Measurements from ENCODE around the gene NCOA7.

DNA sequence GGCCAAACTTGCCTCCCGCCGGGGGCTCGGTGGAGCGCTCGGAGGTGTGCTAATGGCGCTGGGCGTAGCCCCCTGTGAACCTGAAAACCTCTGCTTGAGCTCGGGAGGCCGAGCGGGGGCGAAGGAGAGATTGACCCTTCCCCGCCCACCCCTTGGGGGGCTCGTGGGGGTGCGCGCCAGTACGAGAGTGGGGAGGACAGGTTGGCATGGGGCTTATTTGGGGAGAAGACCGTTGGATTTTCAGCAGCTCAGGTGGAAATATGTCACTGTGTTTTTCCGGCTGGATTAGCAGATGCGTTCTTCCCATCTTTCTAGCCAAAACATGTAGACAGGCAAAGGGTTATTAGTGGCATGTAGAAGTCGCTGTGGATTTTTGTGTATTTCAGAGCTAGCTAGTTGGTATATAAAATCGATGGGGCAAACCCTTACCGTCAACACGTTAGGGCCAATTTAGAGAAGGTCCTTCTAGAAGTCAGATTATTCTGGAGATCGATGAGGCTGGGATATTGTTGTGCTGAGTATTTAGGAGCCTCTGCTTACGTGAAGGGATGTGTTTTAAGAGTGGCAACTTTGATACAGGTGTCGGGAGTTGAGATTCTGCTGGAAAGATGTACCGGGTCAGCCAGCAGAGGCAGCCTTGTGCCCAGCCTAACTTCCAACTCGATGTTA lies 525 bp downstream of the NCOA7 start:
- TF ChIP-seq RAD21 (IDR thresholded peaks at IDR 0.05) = peak; percentile 65 to 74
- TF ChIP-seq, protein P1, sequence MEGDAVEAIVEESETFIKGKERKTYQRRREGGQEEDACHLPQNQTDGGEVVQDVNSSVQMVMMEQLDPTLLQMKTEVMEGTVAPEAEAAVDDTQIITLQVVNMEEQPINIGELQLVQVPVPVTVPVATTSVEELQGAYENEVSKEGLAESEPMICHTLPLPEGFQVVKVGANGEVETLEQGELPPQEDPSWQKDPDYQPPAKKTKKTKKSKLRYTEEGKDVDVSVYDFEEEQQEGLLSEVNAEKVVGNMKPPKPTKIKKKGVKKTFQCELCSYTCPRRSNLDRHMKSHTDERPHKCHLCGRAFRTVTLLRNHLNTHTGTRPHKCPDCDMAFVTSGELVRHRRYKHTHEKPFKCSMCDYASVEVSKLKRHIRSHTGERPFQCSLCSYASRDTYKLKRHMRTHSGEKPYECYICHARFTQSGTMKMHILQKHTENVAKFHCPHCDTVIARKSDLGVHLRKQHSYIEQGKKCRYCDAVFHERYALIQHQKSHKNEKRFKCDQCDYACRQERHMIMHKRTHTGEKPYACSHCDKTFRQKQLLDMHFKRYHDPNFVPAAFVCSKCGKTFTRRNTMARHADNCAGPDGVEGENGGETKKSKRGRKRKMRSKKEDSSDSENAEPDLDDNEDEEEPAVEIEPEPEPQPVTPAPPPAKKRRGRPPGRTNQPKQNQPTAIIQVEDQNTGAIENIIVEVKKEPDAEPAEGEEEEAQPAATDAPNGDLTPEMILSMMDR (IDR thresholded peaks at IDR 0.05; ENCODE audit: low read depth, low read length, missing input control) = peak; percentile 39
- TF ChIP-seq, protein P2, sequence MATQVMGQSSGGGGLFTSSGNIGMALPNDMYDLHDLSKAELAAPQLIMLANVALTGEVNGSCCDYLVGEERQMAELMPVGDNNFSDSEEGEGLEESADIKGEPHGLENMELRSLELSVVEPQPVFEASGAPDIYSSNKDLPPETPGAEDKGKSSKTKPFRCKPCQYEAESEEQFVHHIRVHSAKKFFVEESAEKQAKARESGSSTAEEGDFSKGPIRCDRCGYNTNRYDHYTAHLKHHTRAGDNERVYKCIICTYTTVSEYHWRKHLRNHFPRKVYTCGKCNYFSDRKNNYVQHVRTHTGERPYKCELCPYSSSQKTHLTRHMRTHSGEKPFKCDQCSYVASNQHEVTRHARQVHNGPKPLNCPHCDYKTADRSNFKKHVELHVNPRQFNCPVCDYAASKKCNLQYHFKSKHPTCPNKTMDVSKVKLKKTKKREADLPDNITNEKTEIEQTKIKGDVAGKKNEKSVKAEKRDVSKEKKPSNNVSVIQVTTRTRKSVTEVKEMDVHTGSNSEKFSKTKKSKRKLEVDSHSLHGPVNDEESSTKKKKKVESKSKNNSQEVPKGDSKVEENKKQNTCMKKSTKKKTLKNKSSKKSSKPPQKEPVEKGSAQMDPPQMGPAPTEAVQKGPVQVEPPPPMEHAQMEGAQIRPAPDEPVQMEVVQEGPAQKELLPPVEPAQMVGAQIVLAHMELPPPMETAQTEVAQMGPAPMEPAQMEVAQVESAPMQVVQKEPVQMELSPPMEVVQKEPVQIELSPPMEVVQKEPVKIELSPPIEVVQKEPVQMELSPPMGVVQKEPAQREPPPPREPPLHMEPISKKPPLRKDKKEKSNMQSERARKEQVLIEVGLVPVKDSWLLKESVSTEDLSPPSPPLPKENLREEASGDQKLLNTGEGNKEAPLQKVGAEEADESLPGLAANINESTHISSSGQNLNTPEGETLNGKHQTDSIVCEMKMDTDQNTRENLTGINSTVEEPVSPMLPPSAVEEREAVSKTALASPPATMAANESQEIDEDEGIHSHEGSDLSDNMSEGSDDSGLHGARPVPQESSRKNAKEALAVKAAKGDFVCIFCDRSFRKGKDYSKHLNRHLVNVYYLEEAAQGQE (IDR thresholded peaks at IDR 0.05) = no peak
- TF ChIP-seq TAF1 (conservative IDR thresholded peaks at IDR 0.05) = peak; percentile 20
- TF ChIP-seq EGR1 (IDR thresholded peaks at IDR 0.05; ENCODE audit: low read depth in 2 of 2) = no peak
- TF ChIP-seq, protein P3, sequence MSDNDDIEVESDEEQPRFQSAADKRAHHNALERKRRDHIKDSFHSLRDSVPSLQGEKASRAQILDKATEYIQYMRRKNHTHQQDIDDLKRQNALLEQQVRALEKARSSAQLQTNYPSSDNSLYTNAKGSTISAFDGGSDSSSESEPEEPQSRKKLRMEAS (IDR thresholded peaks at IDR 0.05) = no peak

Measured in liver (tissue), 3 donors.